NOMO-1 (cell line): ENCODE results near the gene ADGRL3.
"Not testable (repeated sequence)": the region's sequence is repeated elsewhere in the genome, so short reads cannot be mapped to it uniquely, and the experiment has no call there.

Source experiments
- DNase-seq, 2 experiments: peaks; one replicate each; lab custom pipeline; 2025; ENCODE audit not compliant: unreplicated experiment in 2 of 2; lab: John Stamatoyannopoulos, UW

The ADGRL3 gene

DNA sequence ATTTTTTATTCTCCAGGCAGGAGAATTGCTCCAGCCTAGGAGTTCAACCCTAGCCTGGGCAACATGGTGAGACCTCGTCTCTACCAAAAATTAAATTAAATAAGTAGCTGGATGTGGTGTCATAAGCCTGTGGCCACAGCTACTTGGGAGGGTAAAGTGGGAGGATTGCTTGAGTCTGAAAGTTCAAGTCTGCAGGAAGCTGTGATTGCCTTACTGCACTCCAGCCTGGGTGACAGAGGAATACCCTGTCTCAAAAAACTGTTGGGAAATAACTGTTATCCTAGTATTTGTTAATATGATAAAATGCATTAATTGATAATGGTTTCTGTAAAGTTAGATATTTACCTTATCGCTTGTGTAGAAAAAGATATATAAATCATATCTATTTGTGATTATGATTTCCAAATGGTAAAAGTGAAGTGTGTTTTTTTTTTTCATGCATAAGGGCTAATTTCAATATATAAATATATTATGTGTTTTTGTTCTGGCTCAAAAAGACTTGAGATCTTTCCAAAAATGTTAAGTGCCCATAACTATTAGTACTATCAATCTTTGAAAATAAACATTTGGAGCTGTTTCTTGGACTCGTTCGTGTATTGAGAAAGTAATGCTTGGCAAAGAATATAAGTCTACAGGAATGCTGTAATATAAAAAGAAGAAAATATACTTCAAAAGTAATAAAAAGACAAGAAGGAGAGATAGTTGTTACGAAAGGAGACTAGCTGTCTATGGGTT lies 396.6 kb downstream of the ADGRL3 start:
- DNase-seq, result no peak

DNA sequence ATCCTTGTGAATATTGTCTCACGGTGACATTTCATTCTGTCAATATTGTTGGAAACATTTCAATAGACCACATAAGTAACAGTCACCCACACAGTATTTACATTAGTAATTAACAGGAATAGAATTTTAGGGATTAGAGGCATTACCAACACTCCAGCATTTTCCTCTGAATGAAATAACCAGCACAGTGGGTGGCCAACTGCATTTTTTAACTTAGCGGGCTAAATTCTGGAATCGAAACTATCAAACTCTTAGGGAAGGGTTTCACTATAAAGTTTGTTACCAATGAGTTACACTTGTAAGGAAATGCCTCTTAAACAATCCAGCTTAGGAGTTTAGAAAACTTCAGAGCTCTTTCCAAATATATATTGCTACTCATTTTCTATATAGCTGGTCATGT lies 403.0 kb downstream of the ADGRL3 start:
- no peak for DNase-seq

DNA sequence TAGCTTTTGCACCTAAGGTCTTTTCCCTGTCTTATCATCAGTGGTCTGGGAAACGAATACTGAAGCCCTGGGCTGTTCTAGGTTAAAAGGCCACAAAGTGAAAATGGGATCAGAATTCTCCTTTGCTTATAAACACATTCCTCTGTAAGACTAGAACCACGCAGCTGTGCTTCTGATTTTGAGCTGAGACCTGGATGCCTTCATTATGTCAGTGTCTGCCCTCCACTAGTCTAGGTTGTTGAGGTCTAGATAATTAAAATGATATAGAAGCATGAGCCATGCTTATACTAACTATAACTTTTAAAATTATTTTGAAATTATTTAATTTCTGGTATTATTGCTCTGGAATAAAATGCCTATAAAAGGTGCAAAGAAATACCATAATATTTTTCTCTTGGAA lies 403.9 kb downstream of the ADGRL3 start:
- no peak for DNase-seq

DNA sequence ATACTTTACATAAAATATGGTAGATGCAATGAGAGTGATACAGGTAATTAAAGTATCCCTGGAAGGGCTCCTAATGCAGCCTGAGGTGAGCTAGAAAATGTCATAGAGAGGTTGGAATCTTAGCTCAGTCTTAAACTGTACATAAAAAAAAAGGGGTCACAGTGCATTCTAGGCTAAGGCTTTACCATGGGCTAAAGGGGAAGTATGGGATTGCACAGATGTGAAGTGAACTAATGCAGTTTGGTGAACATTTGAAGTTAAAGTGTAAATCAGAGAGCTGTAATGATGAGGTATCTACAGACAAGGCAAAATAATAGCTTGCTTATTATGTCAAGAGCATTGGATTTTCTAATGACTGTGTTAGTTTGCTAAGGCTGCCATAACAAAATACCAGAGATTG lies 405.9 kb downstream of the ADGRL3 start:
- peak; percentile 10 to 54 for DNase-seq

DNA sequence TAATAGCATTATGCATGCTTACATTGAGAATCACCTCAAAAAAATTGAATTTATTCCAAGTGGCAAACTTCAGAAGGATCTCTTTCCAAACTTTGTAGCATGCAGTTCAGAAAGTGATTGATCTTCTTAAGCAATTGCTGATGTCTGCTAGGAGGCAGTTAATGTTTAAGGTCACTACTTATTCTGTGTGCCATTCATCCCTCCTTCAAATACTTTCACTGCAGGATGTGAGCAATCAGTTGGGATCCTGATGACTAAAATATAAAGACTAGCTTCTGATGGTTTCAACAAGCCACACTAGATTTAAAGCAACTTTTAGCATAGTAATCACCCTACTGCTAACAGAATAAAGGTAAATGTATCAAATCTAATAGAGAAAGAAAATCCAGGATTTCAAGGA lies 414.1 kb downstream of the ADGRL3 start:
- no peak for DNase-seq

DNA sequence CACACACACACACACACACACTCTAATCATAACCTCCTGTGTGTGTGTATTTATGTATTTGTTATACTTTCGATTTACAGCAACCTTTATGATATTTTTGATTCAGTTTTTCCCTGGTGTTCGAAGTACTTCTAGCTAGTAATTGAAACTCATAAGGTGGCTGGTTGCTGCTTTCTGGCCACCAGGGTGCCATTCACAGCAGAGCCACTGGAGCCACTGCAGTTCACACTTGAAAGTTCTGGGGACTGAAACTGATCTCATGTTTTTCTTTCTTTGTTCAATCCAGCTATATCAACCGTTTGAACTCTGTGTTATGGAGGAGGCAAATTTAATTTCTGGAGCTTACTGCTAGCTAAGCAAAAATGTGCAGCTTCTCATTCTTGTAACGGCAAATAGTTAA lies 419.4 kb downstream of the ADGRL3 start:
- no peak for DNase-seq

DNA sequence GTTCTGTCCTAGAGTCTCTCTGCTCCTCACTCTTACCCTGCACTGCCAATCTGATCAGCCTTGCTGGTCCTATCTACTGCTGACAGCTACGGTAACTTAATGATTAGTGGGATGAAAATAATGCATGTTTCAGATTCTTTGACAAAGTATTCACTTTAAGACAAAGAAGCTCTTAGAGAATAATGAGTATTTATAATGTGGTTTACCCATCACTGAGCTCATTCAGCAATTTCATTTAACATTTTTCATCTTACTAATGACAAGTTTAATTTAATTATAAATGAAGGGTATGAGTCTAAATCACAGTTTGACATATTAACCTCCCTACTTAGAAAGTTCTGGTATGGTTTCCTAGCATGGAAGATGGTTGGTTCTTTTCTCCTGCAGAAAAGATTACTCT lies 428.2 kb downstream of the ADGRL3 start:
- DNase-seq, result no peak

DNA sequence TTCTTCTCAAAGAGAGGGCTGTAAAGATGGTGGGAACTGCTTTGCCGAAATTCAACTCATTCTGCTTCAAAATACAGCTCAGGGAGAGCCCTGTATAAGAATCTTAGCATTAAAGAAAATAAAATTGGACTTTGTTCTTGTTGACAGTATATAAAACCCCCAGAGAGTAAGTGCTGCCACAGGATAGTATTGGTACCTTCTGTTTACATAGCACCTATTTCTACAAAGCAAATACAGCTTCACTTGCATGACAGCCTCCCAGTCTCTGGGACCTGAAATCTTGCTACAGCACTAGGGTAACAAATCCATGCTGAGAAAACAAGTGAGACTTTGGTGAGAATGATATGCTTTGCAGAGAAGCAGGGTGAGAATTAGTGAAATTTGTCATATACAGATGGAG lies 428.6 kb downstream of the ADGRL3 start:
- no peak for DNase-seq

DNA sequence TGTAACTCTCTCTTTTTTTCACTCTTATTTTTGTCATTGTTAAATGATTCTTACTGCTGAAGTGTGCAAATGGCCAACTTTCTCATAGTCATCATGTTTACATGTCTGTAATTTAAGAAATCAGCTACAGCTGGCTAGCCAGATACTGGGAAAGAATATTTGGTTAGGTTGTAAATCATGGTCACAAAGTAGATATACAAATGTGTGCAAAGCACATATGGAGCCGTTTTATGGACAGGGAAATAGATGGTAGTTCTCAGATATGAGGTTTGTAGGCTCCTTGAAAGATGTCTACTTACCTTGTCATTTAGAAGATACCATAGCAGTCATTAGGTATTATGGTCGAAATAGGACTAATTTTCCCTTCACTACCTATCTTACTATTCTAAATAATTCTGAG lies 430.4 kb downstream of the ADGRL3 start:
- DNase-seq, result no peak

DNA sequence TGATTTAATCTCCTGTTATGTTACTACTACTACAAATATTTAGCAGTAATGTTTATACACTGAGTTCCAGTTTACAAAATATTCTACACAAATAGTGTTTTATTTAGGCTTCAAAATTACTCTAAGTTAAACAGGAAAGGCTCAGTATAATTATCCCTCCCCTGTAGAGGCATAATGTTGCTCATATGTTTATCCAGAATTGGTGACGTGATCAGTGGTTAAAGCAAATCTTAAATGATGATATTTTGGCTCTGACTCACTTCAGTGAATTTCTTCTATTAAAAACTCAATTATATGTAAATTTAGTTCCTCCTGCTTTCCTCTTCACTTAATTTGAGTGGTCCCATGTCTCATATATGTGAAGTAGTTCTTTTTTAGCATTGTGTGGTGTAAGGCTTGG lies 438.5 kb downstream of the ADGRL3 start:
- no peak for DNase-seq

DNA sequence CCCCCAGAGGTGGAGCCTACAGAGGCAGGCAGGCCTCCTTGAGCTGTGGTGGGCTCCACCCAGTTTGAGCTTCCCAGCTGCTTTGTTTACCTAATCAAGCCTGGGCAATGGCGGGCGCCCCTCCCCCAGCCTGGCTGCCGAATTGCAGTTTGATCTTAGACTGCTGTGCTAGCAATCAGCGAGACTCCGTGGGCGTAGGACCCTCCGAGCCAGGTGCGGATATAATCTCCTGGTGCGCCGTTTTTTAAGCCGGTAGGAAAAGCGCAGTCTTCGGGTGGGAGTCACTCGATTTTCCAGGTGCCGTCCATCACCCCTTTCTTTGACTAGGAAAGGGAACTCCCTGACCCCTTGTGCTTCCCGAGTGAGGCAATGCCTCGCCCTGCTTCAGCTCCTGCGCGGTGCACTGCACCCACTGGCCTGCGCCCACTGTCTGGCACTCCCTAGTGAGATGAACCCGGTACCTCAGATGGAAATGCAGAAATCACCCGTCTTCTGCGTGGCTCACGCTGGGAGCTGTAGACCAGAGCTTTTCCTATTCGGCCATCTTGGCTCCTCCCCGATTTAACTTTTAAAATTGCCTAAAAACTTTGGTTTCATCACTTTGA lies 446.7 kb downstream of the ADGRL3 start:
- not testable (repeated sequence) for DNase-seq

DNA sequence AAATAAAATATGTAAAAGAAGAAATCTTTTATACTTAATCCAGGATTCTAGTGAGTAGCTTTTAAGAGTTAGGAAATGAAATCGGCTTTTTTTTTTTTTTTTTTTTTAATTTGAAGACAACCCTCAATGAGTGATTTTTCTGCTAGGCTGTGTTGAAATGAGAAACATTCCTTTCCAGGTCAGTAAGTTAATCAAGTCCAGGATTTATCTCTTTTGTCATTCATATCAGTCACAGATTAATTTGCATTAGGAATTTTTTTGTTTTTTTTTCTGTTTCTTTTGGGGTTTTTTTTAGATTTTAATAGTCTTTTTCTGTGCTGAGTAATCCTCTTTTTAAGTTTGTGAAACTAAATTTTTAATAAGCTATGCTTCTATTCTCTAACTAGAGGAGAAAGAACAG lies 448.1 kb downstream of the ADGRL3 start:
- DNase-seq, result no peak

DNA sequence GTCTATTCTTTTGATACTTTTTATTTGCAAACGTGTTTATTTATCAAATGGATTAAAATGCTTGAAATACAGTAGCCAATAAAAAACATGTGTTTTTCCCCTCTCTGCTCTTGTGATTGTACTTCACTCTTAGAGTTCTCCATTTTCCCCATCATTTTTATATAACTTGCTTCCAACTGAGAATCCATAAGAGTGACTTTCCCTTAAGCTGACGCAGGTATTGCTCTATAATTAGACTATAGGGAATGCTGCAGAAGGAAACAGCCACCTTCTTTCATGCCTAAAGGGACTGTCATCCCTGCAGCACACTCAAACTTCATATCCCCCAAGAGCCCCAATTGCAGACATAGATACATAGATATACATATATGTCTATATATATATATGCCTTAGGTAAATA lies 456.9 kb downstream of the ADGRL3 start:
- no peak for DNase-seq

DNA sequence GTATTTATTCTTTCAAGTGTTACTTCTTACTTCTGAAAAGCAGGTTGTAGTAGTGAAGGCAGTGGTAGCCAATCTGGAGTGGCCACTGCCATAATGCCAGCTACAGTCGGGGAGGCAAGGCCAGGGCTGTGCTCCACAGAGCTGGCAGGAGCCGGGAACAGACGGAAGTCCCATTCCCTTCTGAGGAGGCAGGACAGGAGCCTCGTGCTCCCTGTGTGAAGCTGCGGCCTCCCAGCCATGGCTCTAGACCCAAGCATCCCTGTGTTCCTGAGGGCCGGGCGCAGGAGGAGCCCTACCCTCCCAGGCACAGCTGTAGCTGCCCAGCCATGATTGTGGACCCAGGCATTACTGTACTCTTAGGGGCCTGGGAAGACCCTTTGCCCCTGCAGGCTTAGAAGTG lies 461.8 kb downstream of the ADGRL3 start:
- no peak for DNase-seq

DNA sequence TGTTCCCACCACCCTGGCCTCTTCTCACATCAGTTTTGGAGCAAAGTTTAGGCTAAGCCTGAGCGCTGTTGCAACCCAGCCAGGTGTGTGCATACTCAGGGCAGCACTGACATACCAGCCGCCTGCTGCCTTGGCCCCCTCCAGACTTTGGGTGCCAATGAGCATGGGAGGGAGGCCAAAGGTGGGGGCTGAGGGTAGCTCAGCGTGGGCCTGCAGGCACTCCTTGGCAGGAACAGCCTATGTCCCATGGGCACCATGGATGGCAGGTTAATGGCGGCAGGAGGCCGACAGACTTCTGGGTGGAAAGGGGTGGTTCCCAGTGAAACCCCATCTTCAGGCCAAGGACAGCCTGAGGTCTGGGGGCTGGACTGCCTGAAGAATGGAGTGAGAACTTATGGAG lies 462.2 kb downstream of the ADGRL3 start:
- DNase-seq, result no peak

DNA sequence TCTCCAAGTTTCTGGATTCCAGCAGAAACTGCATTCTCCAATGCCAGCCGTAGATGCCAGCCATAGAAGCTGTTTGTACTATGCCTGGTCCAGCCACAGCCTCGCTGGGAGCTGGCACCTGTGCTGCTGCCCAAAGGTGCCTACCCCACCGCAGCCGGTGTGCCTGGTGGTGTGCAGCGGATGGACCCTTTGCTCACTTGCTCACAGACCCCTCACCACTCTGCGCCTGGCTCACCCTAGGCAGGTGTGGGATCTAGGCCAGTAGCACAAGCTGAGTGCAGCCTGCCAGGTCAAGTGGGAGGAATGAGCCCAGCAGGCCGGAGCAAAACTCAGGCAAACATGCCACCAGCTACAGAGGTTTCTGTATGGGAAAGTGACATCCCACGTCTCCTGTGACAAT lies 463.2 kb downstream of the ADGRL3 start:
- DNase-seq, result no peak

DNA sequence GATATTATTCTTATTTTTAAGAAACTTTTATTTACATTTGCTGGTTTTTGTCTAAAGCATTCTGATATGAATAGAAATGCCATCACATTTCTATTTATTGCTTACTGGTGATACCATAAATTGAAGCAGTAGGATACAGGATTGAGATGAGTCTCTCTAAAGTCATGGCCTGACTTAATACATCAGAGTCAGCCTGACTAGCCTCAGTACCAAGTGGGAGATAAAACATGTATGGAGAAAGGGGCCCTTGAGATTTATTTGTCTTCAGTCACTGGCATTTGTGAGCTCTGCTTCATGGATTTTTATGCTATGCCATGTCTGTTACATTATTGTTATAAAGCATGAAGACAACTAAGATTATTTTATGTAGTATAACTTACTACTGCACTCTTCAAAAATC lies 465.5 kb downstream of the ADGRL3 start:
- DNase-seq, result no peak

DNA sequence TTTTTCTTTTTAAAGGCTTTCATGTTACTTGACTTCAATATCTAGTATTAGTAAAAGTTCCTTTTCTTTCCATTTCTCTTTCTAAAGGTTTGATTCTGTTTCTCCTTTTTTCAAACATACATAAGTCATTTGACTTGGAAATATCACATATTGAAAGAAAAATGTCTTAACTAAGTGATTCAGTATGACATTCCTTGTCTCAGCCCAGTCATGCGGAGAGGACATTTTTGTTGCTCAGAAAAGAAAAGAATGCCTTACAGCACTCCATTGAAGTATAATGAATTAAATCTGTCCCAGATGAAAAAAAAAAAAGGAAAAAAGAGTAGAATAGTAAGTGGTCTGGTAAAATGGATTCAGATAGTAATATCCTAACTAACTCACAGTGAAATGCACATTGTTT lies 466.1 kb downstream of the ADGRL3 start:
- no peak for DNase-seq

DNA sequence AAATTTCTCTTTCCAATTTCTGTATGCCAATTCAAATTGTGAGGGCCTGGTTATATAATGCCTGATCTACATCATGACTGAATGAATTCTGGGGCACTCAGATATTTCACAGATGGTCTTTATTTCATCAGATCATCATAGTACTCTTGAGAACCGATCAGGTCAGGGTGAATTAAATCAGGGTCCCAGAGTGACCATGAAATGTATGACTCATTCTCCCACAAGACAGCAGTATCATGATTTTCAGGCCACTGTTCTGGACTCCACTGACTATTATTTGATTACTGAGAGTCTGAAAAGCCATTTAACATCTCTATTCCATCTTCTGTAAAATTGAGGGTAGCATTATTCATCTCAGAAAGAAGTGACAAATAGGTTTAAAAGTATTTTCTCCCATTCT lies 471.5 kb downstream of the ADGRL3 start:
- DNase-seq, result no peak

DNA sequence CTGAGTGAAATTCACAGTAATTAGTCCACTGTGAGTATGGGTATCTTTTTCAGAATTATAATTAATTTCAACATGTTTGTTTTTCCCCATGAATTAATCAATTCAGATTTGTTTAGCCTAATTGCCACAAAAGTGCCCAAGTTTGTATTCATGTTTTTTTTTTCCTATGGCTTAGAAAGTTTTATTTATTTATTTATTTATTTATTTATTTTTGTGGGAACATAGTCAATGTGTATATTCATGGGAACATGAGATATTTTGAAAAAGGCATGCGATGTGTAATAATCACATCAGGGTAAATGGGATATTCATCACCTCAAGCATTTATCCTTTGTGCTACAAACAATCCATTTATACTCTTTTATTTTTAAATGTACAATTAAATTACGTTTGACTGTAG lies 475.3 kb downstream of the ADGRL3 start:
- DNase-seq, result no peak

DNA sequence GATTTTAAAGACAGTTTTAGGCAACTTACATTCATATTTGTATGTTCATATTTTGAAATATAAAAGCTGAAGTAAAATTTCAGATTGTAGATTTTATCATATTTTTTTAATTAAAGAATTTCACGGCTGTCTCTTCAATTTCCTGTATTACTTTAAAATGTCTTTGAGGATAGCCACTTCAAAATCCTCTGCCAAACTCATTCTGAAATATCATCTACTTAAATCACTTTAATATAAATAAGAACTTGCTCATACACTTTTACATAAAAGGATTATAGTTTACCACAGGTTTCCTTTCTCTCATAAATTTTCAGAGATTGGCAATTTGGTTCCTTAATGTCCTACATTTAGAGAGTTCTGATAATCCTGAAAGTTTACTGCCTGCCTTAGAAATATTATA lies 478.2 kb downstream of the ADGRL3 start:
- no peak for DNase-seq

DNA sequence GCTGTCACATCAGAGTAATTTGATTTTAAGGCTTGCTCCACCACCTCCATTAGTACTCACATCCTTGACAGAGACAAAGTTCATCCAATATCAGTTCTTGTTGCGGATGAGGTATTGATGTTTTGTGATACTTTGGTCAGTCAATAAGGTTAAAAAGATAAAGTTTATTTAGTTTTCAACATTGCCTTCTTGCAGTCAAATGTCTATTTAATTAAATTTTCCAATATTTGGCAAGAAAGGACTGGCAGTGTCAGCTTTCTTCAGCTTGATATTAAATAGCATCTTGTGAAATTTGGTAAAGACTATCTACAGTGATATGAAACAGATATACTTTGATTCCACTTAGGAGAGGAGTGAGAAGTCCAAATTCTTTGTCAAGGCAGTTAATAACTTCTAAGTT lies 493.4 kb downstream of the ADGRL3 start:
- no peak for DNase-seq

DNA sequence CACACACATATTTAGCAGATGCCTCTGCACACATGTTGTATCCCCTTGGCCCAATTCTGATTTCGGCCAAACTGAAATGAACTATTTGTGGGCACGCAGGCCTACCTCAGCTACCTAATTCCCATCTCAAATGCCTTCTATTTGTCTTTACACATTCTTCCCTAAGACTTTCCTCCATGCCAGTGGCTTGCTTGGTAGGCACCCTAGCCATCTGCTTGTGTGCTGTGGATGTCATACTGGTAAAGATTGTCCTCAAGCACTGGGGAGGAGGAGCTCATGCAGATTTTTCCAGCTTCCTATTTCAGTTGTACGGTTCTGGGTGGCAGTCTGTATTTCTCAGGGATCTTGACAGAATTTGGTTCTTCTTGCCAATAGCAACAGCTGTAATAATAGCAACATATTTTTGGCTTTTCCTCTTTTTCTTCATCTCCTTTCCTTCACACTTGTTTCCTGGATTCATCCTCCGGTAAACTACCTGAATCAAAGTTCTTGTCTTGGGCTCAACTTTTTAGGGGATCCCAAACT lies 514.3 kb downstream of the ADGRL3 start:
- DNase-seq, result no peak
